H1 (cell line): ENCODE data around the gene TLCD3A. TPM values are rescaled to one million over a fixed set of nuclear protein-coding genes. Genes with fewer than 3 reads are reported as not detected.

ENCODE experiments used
- CHD7 ChIP-seq: fragments of 300-600 bp; sonication (generic); IDR thresholded peaks from 2 replicates; pipeline ENCODE4 v1.7.1; 2012; ENCODE audit warnings: low read length, moderate library complexity, mild to moderate bottlenecking, inconsistent platforms; ENCODE audit not compliant: insufficient replicate concordance
- CTBP2 ChIP-seq: IDR thresholded peaks from 2 replicates; pipeline ENCODE4 v1.7.0; 2011; ENCODE audit warnings: borderline replicate concordance, mild to moderate bottlenecking, moderate library complexity, mixed read lengths, low read length; ENCODE audit not compliant: insufficient read depth, insufficient read length
- E2F6 ChIP-seq: IDR thresholded peaks from 2 replicates; pipeline ENCODE4 v1.6.1; 2012; ENCODE audit warnings: inconsistent platforms
- KDM4A ChIP-seq: IDR thresholded peaks from one replicate; pipeline ENCODE4 v1.7.1; 2012; ENCODE audit warnings: low read depth, mild to moderate bottlenecking, moderate library complexity, low read length, inconsistent platforms; ENCODE audit not compliant: severe bottlenecking
- RNF2 ChIP-seq: fragments of 200-900, 300-1000 bp; sonication (generic); IDR thresholded peaks from 2 replicates; pipeline ENCODE4 v1.7.1; 2016; ENCODE audit warnings: borderline replicate concordance, low read depth, mild to moderate bottlenecking, antibody characterized with exemption, low read length; ENCODE audit not compliant: poor library complexity, severe bottlenecking; ENCODE audit errors: missing control alignments
- SUZ12 ChIP-seq: fragments of 200-600 bp; sonication (generic); IDR thresholded peaks from 2 replicates; pipeline ENCODE4 v1.6.1; 2012; ENCODE audit warnings: mild to moderate bottlenecking, inconsistent platforms, low read length, moderate library complexity, mixed read lengths
- polyA plus RNA-seq, 7 experiments: library from polyadenylated mRNA; depleted of rRNA in 3 of 7; stranded (reverse) in 5 of 7; unstranded in 2 of 7; fragments of >200 nt in 5 of 7; fragments of 200-250 nt in 2 of 7; gene quantifications; 1 replicate in 5 of 7; 2 replicates in 1 of 7; 4 replicates in 1 of 7; pipeline versions ENCODE4 v1.2.1 to v1.2.3, GENCODE V29; 2011 to 2013; ENCODE audit warnings: missing spikeins in 2 of 7, mixed read lengths in 2 of 7
- total RNA-seq: library from RNA; stranded (reverse); fragmentation: NEBNext Ultra II Directional; extraction: Animal tissue kit (Norgen Biotek cat#: 25700); gene quantifications from 2 replicates; pipeline ENCODE4 v1.2.1, GENCODE V29; 2021
- TF ChIP-seq, protein P1 (sequence below), 3 experiments: IDR thresholded peaks; 1 replicate in 2 of 3; 2 replicates in 1 of 3; pipeline versions ENCODE4 v1.5.1 to v1.6.1; 2011; ENCODE audit warnings: low read length in 3 of 3, mild to moderate bottlenecking in 3 of 3, inconsistent platforms in 2 of 3, low read depth in 1 of 3, moderate library complexity in 1 of 3; ENCODE audit not compliant: insufficient read depth in 1 of 3; ENCODE audit errors: control extremely low read depth in 1 of 3

The TLCD3A gene
- total and polyA plus RNA-seq, 2 of the 8 experiments (the other 6 are each of a cell fraction or from before 2014, with no cell fraction given) = 26.1 to 48.8 TPM

- TF ChIP-seq CHD7 (no peak), E2F6 (no peak), SUZ12 (no peak), RNF2 (no peak), CTBP2 (no peak), KDM4A (no peak)
- TF ChIP-seq, protein P1, sequence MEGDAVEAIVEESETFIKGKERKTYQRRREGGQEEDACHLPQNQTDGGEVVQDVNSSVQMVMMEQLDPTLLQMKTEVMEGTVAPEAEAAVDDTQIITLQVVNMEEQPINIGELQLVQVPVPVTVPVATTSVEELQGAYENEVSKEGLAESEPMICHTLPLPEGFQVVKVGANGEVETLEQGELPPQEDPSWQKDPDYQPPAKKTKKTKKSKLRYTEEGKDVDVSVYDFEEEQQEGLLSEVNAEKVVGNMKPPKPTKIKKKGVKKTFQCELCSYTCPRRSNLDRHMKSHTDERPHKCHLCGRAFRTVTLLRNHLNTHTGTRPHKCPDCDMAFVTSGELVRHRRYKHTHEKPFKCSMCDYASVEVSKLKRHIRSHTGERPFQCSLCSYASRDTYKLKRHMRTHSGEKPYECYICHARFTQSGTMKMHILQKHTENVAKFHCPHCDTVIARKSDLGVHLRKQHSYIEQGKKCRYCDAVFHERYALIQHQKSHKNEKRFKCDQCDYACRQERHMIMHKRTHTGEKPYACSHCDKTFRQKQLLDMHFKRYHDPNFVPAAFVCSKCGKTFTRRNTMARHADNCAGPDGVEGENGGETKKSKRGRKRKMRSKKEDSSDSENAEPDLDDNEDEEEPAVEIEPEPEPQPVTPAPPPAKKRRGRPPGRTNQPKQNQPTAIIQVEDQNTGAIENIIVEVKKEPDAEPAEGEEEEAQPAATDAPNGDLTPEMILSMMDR (IDR thresholded peaks at IDR 0.05; ENCODE audit: control extremely low read depth in 1 of 3, insufficient read depth in 1 of 3, low read depth in 1 of 3, low read length in 3 of 3) = no peak
These were observed 42.0 kb upstream of the TLCD3A start (continued) for GRCh38 chr17:690361-690760.
